Stimulated activated CD8-positive, alpha-beta memory T cell treated with anti-CD3 and anti-CD28 coated beads, Interleukin-4, amount 100 ng/mL, for 4 hours (primary cell): ENCODE measurements around the gene ADGRG6.

Source experiments
- DNase-seq, 2 donors: peaks; one replicate each; pipeline ENCODE4 v3.0.0-alpha.2; 2020; ENCODE audit warnings: low read depth in 2 of 2, low spot score in 1 of 2

Gene ADGRG6

DNA sequence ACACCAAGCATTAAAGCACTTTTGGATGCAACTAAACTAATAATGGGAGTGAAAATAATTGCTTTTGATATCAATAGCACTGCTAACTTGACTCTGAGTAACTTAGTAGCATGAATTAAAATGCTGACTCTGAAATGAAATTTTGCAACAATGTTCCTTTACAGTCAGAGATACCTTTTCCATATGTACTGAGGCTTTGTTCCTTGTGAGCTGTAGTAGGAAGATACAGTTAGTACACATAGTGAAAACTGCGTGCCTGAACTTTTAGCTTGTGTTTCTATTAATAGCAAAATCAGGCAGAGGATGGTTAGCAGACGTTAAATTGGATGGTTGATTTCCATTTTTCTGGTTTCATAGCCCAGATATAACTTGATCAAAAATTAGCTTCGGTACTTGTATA is 18.6 kb downstream of the ADGRG6 start:
- no peak for DNase-seq

DNA sequence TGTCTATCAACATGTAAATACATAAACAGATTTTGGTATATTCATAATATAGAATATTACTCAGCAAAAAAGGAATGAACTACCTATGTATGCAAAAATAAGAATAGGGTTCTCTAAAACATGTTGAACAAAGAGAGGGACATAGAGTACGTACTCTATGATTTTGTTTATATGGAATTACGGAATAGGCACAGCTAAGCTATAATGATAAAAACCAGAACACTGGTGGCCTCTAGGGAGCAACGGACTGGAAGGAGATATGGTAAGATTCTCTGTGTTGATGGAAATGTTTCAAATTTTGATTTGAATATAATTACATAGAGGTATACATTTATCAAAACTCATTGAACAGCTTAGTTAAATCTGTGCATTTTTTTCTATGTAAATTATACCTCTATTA is 19.6 kb downstream of the ADGRG6 start:
- DNase-seq: no peak

GRCh38 chr6:142322066-142322465 is 20.3 kb downstream of the ADGRG6 start:
- no peak for DNase-seq

GRCh38 chr6:142322504-142323198 is 20.8 kb downstream of the ADGRG6 start:
- DNase-seq: no peak

DNA sequence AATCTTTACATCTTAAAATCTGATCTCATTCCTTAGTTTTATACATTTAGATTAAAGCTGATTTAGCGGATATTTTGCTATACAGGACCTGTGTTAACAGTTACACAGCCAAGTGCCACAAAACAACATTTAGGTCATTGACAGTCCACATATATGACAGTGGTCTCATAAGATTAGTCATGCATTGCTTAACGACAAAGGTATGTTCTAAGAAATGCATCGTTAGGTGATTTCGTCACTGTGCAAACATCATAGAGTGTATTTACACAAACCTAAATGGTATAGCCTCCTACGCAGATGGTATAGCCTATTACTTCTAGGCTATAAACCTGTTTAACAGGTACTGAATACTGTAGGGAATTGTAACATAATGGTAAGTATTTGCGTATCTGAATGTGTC is 21.6 kb downstream of the ADGRG6 start:
- DNase-seq: no peak

DNA sequence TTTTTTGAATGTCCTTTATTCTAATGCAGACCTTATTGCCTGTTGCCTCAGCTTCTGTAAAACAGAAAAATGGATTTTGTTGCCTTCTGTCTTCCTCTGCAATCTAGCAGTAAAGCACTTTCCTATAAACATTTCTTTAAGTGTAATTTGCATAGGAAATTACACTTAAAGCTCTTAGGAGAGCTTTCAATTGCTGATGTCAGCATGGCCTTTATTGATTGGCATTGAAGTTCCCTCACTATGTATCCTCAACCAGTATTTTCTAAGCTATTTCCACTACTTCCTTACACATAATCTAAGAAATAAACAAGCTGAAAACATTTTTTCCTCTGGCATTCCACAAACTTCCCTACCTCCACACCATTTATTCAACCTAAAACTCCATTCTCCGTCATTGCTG is 22.3 kb downstream of the ADGRG6 start:
- no peak for DNase-seq

GRCh38 chr6:142325111-142325510 is 23.3 kb downstream of the ADGRG6 start:
- no peak for DNase-seq

- no peak for DNase-seq
These were observed 24.7 kb downstream of the ADGRG6 start for GRCh38 chr6:142326540-142326939.

GRCh38 chr6:142328070-142328469 is 26.3 kb downstream of the ADGRG6 start:
- DNase-seq: no peak

GRCh38 chr6:142329486-142330113 is 27.8 kb downstream of the ADGRG6 start:
- DNase-seq: no peak

- no peak for DNase-seq
These were observed 29.3 kb downstream of the ADGRG6 start for GRCh38 chr6:142331075-142331551.

DNA sequence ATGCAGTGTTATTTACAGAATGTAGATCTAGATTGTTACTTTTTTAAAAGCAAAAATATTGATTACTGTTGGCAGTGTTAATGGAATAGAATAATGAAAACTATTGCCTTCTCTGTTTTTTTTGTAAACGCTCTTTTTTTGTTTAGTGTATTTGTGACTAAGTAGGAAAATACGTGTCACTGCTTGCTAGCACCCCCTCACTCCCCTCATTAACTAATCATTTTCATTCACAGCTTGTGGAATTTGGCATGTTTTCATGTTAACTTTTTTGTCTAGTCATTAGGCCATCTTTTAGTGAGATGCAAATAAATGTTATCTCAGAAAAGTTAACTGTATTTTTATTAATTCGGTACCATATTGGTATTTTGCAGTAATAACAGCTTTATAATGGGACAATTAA is 29.8 kb downstream of the ADGRG6 start:
- DNase-seq: no peak

GRCh38 chr6:142332393-142333098 is 30.7 kb downstream of the ADGRG6 start:
- DNase-seq: no peak

GRCh38 chr6:142333431-142333830 is 31.6 kb downstream of the ADGRG6 start:
- DNase-seq: no peak

DNA sequence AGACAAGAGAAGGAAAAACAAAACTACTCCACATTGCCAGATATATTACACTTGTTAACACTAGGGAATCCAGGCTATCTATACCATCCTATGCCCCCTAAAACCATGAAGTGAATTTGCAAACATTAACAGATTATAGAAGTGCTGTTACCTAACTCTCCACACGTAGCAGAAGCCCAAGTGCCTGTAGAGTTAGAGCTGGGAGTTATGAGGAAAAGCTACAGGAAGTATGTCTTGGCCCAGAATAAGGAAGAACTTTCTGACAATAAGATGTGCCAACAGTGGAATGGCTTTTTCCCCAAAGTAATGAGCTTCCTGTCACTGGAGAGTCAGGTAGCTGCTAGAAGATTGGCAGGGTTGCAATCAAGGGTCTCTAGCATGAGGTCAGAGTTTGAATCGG is 32.5 kb downstream of the ADGRG6 start:
- no peak for DNase-seq

- DNase-seq: no peak
These were observed 33.6 kb downstream of the ADGRG6 start for GRCh38 chr6:142335415-142335814.

- DNase-seq: no peak
These were observed 34.4 kb downstream of the ADGRG6 start for GRCh38 chr6:142336183-142336582.

GRCh38 chr6:142336787-142337186 is 35.0 kb downstream of the ADGRG6 start:
- no peak for DNase-seq

DNA sequence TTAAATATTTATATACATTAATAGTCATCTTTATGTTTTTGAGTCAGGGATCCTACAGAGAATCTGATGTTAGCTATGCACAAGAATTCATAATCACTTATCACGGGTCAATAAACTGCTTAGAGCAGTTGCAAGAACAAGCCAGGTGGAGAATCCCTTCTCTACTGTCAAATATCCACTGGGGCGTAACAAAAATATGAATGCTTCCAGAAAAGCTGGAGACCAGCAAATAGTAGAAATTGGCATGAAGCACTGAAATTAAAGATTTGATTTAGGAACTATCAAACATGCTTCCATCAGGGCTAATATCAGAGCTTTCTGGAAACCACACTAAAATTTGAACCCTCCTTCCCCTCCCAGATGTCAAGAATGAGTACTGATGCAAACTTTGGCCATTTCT is 37.3 kb downstream of the ADGRG6 start:
- DNase-seq: no peak

DNA sequence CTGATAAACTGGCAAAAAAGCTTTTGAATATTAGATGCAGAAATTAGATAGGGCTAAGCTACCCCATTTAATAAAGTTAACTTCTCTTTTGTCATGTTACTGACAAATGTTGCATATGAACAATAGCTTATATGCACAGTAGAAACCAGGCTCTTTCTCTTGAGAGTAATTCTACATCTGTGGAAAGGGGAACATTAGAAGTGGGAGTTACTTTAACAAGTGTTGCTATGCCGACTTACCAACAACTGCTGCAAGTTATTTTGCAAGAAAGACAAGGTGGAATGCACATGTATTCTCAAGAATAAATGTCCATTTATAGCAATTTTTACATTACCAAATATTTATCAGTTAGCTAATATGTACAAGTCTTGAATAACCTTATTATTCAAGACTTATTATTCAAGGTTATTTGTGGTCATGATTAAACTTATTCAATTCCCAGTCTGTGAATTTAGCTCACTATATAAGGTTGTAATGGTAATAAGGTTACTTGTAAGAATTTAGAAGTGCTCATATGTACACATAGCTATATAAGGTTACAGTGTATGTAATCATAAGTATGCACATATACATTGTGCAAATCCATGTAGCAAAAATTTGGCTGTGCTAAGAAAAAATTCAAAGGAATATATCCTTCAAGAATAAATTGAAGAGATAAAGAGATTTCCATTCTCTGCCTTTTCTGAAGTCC is 38.3 kb downstream of the ADGRG6 start:
- DNase-seq: no peak

- no peak for DNase-seq
These were observed 40.1 kb downstream of the ADGRG6 start for GRCh38 chr6:142341855-142342330.

DNA sequence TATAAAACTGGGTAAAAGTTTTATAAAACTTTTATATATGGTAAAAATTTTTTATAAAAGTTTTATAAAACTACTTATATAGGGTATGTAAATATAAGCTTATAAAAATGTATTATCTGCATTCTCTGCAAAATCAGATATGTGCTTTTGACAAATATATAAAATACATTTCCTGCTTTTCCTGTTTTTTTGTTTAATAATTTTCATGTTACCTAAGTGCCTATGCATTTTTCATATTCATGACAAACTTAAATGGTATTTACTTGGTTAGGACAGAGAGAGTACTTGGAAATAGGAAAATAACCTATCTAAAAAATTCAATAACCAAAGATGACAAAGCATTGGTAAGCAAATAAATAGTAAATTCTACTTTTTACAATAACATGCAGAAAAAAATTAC is 41.2 kb downstream of the ADGRG6 start:
- DNase-seq: no peak
